Neural progenitor cell (in vitro differentiated cells): ENCODE measurements around the gene PYGM. TPM values are rescaled to one million over a fixed set of nuclear protein-coding genes. Genes with fewer than 3 reads are reported as not detected.

Experiments
- DNase-seq: peaks from one replicate; pipeline ENCODE4 v3.0.0-alpha.2; 2016; ENCODE audit warnings: low spot score
- H2AFZ ChIP-seq: fragments of 200-600 bp; sonication (generic); replicated peaks from 2 replicates; pipeline ENCODE4 v1.6.1; 2016; ENCODE audit warnings: antibody characterized with exemption
- H3F3A ChIP-seq: fragments of 200-600 bp; sonication (generic); 2 replicates; pipeline ENCODE4 v1.6.1; 2016; ENCODE audit warnings: antibody characterized with exemption, low read depth
- H3K27ac ChIP-seq: fragments of 200-600 bp; sonication (generic); 2 replicates; pipeline ENCODE4 v1.5.1; 2016; ENCODE audit warnings: mild to moderate bottlenecking
- H3K27me3 ChIP-seq: fragments of 200-600 bp; sonication (generic); 2 replicates; pipeline ENCODE4 v1.6.1; 2016; ENCODE audit warnings: mild to moderate bottlenecking, moderate library complexity
- H3K36me3 ChIP-seq: fragments of 200-600 bp; sonication (generic); 2 replicates; pipeline ENCODE4 v1.5.1; 2016
- H3K4me1 ChIP-seq: fragments of 200-600 bp; sonication (generic); 2 replicates; pipeline ENCODE4 v1.6.1; 2016; ENCODE audit warnings: mixed run types
- H3K4me2 ChIP-seq: fragments of 200-600 bp; sonication (generic); 2 replicates; pipeline ENCODE4 v1.6.1; 2016
- H3K4me3 ChIP-seq: fragments of 200-600 bp; sonication (generic); 2 replicates; pipeline ENCODE4 v1.5.1; 2016
- H3K79me2 ChIP-seq: fragments of 200-600 bp; sonication (generic); 2 replicates; pipeline ENCODE4 v1.6.1; 2016; ENCODE audit warnings: low read depth
- H3K9ac ChIP-seq: fragments of 200-600 bp; sonication (generic); 2 replicates; pipeline ENCODE4 v1.6.1; 2016
- H3K9me3 ChIP-seq: fragments of 200-600 bp; sonication (generic); 2 replicates; pipeline ENCODE4 v1.5.1; 2016; ENCODE audit warnings: low read depth
- H4K20me1 ChIP-seq: fragments of 200-600 bp; sonication (generic); 2 replicates; pipeline ENCODE4 v1.6.1; 2016; ENCODE audit warnings: low read depth
- H3K27ac Mint-ChIP-seq: 3 replicates; pipeline ENCODE4 v1.8.0; 2021; ENCODE audit warnings: mixed read lengths
- H3K27me3 Mint-ChIP-seq: 2 replicates; pipeline ENCODE4 v1.8.0; 2022; ENCODE audit warnings: low read depth, mild to moderate bottlenecking, inconsistent platforms, moderate library complexity, mixed read lengths; ENCODE audit not compliant: insufficient read depth
- H3K36me3 Mint-ChIP-seq: 3 replicates; pipeline ENCODE4 v1.8.0; 2021; ENCODE audit warnings: mixed read lengths
- H3K4me1 Mint-ChIP-seq: 3 replicates; pipeline ENCODE4 v1.8.0; 2021; ENCODE audit warnings: mixed read lengths
- H3K4me3 Mint-ChIP-seq: 3 replicates; pipeline ENCODE4 v1.8.0; 2021; ENCODE audit warnings: mild to moderate bottlenecking, moderate library complexity, mixed read lengths
- H3K9me3 Mint-ChIP-seq: 3 replicates; pipeline ENCODE4 v1.8.0; 2020; ENCODE audit warnings: mixed read lengths
- EZH2 ChIP-seq: fragments of 200-600 bp; sonication (generic); IDR thresholded peaks from 2 replicates; pipeline ENCODE4 v1.6.1; 2017; ENCODE audit warnings: antibody characterized with exemption, mild to moderate bottlenecking, moderate library complexity
- EZH2phosphoT487 ChIP-seq: fragments of 200-600 bp; sonication (generic); IDR thresholded peaks from 2 replicates; pipeline ENCODE4 v1.6.1; 2017; ENCODE audit warnings: antibody characterized with exemption
- total RNA-seq: library from RNA; depleted of rRNA; stranded (reverse); fragments of >200 nt; gene quantifications from 2 replicates; pipeline ENCODE4 v1.2.3, GENCODE V29; 2015; ENCODE audit warnings: low replicate concordance
- TF ChIP-seq, protein P1 (sequence below): fragments of 200-600 bp; sonication (generic); IDR thresholded peaks from 2 replicates; pipeline ENCODE4 v1.5.1; 2017; ENCODE audit warnings: antibody characterized with exemption, mild to moderate bottlenecking

PYGM gene
- total RNA-seq, 1 donor from 2014 or later = 1.4 TPM

DNA sequence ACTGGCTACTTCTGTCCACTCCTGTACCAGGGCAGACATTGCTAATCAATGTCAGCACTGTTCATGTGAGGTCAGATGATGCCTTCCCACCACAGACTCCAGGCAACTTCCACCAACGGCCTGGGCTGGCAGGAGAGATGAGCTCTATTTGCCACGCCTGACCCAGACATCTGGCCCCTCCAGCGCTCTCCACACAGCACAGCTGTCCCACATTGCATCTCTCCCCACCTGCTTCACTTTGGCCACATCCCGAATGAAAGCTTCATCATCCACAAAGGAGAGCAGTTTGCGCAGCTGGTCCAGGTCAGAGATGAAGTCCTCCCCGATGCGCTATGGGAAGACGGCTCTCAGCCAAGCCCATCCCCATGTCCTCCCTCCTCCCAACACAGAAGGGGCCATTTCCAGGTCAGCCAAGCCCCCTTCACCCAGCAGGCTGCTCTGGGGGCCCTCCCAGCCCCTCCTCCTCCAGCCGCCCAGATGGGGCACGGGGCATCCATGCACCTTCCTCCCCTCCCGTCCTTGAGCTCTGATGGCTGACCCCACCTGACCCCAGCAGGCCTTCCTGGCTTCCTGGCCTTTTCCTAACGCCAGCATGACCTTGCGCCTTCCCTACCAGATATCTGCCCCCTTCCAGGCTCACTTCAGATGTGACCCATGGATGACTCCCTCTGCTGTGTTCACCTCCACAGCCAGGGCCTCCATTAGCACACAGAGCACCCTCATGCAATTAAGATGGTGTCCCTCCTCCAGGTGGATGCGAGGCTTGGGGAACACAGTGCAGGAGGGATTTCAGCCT lies 7.4 kb downstream of the PYGM start:
- Histone ChIP-seq H3K4me3 (no peak overlapping the region), H3K9ac (no peak overlapping the region), H3F3A (peaks cover 9% of the 10 kb centered on the region), H3K4me2 (no peak overlapping the region), H3K9me3 (no peaks in the 10 kb centered on the region), H3K27me3 (no peaks in the 10 kb centered on the region), H4K20me1 (no peaks in the 10 kb centered on the region), H3K27ac (no peak overlapping the region), H2AFZ (no peak overlapping the region), H3K36me3 (no peaks in the 10 kb centered on the region), H3K79me2 (no peaks in the 10 kb centered on the region), H3K4me1 (no peaks in the 10 kb centered on the region)
- TF ChIP-seq, protein P1, sequence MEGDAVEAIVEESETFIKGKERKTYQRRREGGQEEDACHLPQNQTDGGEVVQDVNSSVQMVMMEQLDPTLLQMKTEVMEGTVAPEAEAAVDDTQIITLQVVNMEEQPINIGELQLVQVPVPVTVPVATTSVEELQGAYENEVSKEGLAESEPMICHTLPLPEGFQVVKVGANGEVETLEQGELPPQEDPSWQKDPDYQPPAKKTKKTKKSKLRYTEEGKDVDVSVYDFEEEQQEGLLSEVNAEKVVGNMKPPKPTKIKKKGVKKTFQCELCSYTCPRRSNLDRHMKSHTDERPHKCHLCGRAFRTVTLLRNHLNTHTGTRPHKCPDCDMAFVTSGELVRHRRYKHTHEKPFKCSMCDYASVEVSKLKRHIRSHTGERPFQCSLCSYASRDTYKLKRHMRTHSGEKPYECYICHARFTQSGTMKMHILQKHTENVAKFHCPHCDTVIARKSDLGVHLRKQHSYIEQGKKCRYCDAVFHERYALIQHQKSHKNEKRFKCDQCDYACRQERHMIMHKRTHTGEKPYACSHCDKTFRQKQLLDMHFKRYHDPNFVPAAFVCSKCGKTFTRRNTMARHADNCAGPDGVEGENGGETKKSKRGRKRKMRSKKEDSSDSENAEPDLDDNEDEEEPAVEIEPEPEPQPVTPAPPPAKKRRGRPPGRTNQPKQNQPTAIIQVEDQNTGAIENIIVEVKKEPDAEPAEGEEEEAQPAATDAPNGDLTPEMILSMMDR = no peak
- H3K4me3 Mint-ChIP-seq = no peak overlapping the region
- H3K36me3 Mint-ChIP-seq = no peaks in the 10 kb centered on the region
- H3K9me3 Mint-ChIP-seq = no peaks in the 10 kb centered on the region
- no peak overlapping the region for H3K27ac Mint-ChIP-seq
- peaks cover 6% of the 10 kb centered on the region for H3K27me3 Mint-ChIP-seq
- DNase-seq = no peak
- peaks cover 9% of the 10 kb centered on the region for H3K4me1 Mint-ChIP-seq

DNA sequence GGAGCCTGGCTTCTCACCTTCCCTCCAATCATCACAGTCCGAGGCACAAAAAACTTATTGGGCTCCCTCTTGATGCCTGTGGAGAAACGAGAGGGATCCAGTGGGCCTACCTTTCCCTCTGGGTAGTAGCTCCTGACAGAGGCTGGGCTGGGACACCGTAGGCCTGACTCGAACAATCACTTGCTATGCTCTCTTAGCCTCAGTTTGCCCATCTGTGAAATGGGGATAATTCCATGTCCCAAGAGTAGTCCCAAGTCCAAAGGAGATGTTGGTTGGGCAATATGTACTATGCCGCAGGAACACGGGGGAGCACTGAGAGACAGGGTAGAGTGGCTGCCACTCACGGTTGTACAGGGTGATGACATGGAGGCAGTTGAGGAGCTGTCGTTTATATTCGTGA lies 8.2 kb downstream of the PYGM start:
- no peaks in the 10 kb centered on the region for H3K36me3 Mint-ChIP-seq
- no peak overlapping the region for H3K9ac ChIP-seq
- no peaks in the 10 kb centered on the region for H3K79me2 ChIP-seq
- no peak overlapping the region for H3K4me3 Mint-ChIP-seq
- H3K27ac Mint-ChIP-seq = no peak overlapping the region
- H4K20me1 ChIP-seq = peaks cover 2% of the 10 kb centered on the region
- TF ChIP-seq, protein P1 = no peak
- no peak for TF ChIP-seq EZH2
- no peak for TF ChIP-seq EZH2phosphoT487
- H3K4me2 ChIP-seq = no peak overlapping the region
- no peak for DNase-seq
- H3K4me3 ChIP-seq = no peak overlapping the region
- no peak overlapping the region for H2AFZ ChIP-seq
- no peaks in the 10 kb centered on the region for H3K36me3 ChIP-seq
- peaks cover 16% of the 10 kb centered on the region for H3F3A ChIP-seq
- H3K4me1 ChIP-seq = no peaks in the 10 kb centered on the region
- peaks cover 9% of the 10 kb centered on the region for H3K27me3 Mint-ChIP-seq
- H3K9me3 ChIP-seq = no peaks in the 10 kb centered on the region
- H3K9me3 Mint-ChIP-seq = no peaks in the 10 kb centered on the region
- no peak overlapping the region for H3K27ac ChIP-seq
- peaks cover 9% of the 10 kb centered on the region for H3K4me1 Mint-ChIP-seq
- peaks cover 8% of the 10 kb centered on the region for H3K27me3 ChIP-seq

DNA sequence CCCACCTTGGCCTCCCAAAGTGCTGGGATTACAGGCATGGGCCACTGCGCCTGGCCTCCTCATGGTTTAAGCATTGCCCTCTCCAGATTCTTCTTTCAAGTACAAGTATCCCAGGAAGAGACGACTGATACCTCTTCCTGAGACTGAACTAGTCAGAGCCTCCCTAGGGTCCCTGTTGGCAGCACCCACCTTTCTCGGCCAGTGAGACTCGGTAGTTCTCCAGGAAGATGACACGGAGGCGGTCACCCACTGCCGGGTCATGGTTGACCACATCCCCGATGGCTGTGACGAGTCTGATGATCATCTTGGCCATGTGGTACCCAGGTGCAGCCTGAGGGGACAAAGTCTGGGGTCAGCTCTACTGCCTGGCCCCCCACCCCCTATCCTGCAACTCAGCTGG lies 8.6 kb downstream of the PYGM start:
- no peak overlapping the region for H3K27ac Mint-ChIP-seq
- H3K9me3 Mint-ChIP-seq = no peaks in the 10 kb centered on the region
- no peak overlapping the region for H3K27ac ChIP-seq

More for the DNA sequence above, 8.6 kb downstream of the PYGM start:
- Mint-ChIP-seq H3K4me3 (no peak overlapping the region), H3K4me1 (peaks cover 9% of the 10 kb centered on the region), H3K27me3 (peaks cover 10% of the 10 kb centered on the region), H3K36me3 (no peaks in the 10 kb centered on the region)
- H3K4me2 ChIP-seq = no peak overlapping the region
- H3F3A ChIP-seq = peaks cover 20% of the 10 kb centered on the region
- no peaks in the 10 kb centered on the region for H3K36me3 ChIP-seq
- no peaks in the 10 kb centered on the region for H3K9me3 ChIP-seq
- H4K20me1 ChIP-seq = peaks cover 7% of the 10 kb centered on the region
- H2AFZ ChIP-seq = no peak overlapping the region
- H3K4me3 ChIP-seq = no peak overlapping the region
- no peak for DNase-seq
- H3K4me1 ChIP-seq = no peaks in the 10 kb centered on the region
- no peaks in the 10 kb centered on the region for H3K79me2 ChIP-seq
- TF ChIP-seq, protein P1 = no peak
- no peak for TF ChIP-seq EZH2phosphoT487
- TF ChIP-seq EZH2 = no peak
- peaks cover 12% of the 10 kb centered on the region for H3K27me3 ChIP-seq
- no peak overlapping the region for H3K9ac ChIP-seq
